Subcutaneous abdominal adipose tissue (tissue), 5 donors: ENCODE measurements around the gene ST3GAL3.

Experiments used
- H3K27ac ChIP-seq: one replicate; pipeline ENCODE4 v1.7.0; 2013; ENCODE audit warnings: low read depth, mild to moderate bottlenecking, inconsistent platforms, low read length, moderate library complexity
- H3K27me3 ChIP-seq, 5 donors: one replicate each; pipeline ENCODE4 v1.7.0; 2013; ENCODE audit warnings: low read length in 5 of 5, inconsistent platforms in 1 of 5; ENCODE audit not compliant: control insufficient read depth in 5 of 5, insufficient read depth in 4 of 5
- H3K36me3 ChIP-seq, 5 donors: one replicate each; pipeline ENCODE4 v1.7.0; 2013; ENCODE audit warnings: low read length in 5 of 5; ENCODE audit not compliant: control insufficient read depth in 5 of 5, insufficient read depth in 5 of 5
- H3K4me1 ChIP-seq, 5 donors: one replicate each; pipeline ENCODE4 v1.7.0; 2013; ENCODE audit warnings: low read length in 5 of 5, mild to moderate bottlenecking in 3 of 5, moderate library complexity in 1 of 5; ENCODE audit not compliant: control insufficient read depth in 5 of 5, insufficient read depth in 5 of 5
- H3K4me3 ChIP-seq, 5 donors: one replicate each; pipeline ENCODE4 v1.7.0; 2013; ENCODE audit warnings: low read length in 5 of 5, low read depth in 1 of 5
- H3K9ac ChIP-seq, 5 donors: one replicate each; pipeline ENCODE4 v1.7.0; 2013; ENCODE audit warnings: low read length in 5 of 5, mild to moderate bottlenecking in 4 of 5, moderate library complexity in 3 of 5
- H3K9me3 ChIP-seq, 5 donors: one replicate each; pipeline ENCODE4 v1.7.0; 2013; ENCODE audit warnings: low read length in 5 of 5; ENCODE audit not compliant: control insufficient read depth in 5 of 5
- donor health status: healthy.
- donor health status: healthy.
- donor health status: healthy.
- donor health status: healthy.
- donor health status: healthy.

Gene ST3GAL3

DNA sequence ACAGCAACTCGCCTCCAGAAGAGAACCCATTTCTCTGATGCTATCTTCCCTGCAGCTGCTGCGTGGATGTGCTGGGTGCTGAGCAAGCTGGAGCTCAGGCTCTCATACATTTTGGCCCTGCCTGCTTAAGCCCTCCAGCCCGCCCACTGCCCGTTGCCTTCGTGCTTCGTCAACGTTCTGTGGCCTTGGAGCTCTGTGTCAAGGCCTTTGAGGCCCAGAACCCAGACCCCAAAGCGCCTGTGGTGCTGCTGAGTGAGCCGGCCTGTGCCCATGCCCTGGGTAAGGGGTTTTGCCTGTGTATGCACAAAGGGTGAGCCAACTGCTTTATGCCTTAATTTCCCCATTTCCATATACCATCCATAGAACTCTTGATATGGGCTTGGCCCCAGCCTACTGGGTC is 263.6 kb downstream of the ST3GAL3 start:
- Histone ChIP-seq H3K27me3 (no peaks in the 10 kb centered on the region), H3K9me3 (no peaks in the 10 kb centered on the region), H3K27ac (no peak overlapping the region), H3K4me1 (peaks cover 6 to 36% (median 33%) of the 10 kb centered on the region in 5 donors), H3K4me3 (peak overlapping the region in 4 of 5 donors; percentile 84 to 97 (median 95)), H3K9ac (no peak overlapping the region), H3K36me3 (peaks cover 0 to 37% (median 23%) of the 10 kb centered on the region in 5 donors)

DNA sequence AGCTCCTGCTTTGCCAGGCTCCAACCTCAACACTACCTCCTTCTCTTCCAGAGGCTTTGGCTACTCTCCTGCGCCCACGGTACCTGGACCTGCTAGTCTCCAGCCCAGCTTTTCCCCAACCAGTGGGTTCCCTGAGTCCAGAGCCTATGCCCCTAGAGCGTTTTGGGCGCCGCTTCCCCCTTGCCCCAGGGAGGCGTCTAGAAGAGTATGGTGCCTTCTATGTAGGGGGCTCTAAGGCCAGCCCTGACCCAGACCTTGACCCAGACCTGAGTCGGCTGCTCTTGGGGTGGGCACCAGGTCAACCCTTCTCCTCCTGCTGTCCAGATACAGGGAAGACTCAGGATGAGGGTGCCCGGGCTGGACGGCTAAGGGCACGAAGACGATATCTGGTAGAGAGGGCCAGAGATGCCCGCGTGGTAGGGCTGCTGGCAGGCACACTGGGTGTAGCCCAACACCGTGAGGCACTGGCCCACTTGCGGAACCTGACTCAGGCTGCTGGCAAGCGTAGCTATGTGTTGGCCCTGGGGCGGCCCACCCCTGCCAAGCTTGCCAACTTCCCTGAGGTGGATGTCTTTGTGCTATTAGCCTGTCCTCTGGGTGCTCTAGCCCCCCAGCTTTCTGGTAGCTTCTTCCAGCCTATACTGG is 264.1 kb downstream of the ST3GAL3 start:
- peaks cover 6 to 42% (median 38%) of the 10 kb centered on the region in 5 donors for H3K4me1 ChIP-seq
- no peak overlapping the region for H3K9ac ChIP-seq
- no peaks in the 10 kb centered on the region for H3K9me3 ChIP-seq
- H3K27me3 ChIP-seq, result no peaks in the 10 kb centered on the region
- peaks cover 0 to 37% (median 21%) of the 10 kb centered on the region in 5 donors for H3K36me3 ChIP-seq
- H3K27ac ChIP-seq, result no peak overlapping the region
- H3K4me3 ChIP-seq, result no peak overlapping the region

DNA sequence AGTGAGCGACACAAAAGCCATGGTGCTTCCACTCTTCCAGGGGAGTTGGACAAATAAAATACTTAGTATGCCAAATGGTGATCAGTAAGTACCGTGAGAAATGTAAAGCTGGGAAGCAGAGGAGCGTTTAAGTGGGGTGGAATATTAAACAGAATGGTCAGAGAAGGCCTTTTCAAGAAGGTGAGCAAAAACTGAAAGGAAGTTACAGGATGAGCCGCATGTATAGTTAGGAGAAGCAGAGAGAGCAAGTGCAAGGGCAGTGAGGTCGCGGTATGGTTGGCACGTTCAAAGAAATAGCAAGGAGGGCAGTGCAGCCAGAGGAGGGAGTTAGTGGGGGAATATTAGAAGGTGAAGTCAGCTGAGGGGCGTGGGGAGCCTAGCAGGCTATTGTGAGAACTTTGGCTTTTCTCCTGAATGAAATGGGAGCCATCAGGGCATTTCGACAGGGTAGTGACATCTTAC is 266.7 kb downstream of the ST3GAL3 start:
- Histone ChIP-seq H3K27me3 (no peaks in the 10 kb centered on the region), H3K4me1 (peaks cover 9 to 66% (median 56%) of the 10 kb centered on the region in 5 donors), H3K36me3 (peaks cover 4 to 42% (median 29%) of the 10 kb centered on the region in 5 donors), H3K9ac (peak overlapping the region in 4 of 5 donors; percentile 86 to 92 (median 90)), H3K4me3 (peak overlapping the region; percentile 67 to 88 (median 83)), H3K9me3 (no peaks in the 10 kb centered on the region), H3K27ac (peak overlapping the region; percentile 77)

- H3K27ac ChIP-seq, result peak within 1 kb of the TSS; percentile 77
- peaks cover 9 to 63% (median 53%) of the 10 kb centered on the region in 5 donors for H3K4me1 ChIP-seq
- H3K36me3 ChIP-seq, result peaks cover 4 to 42% (median 29%) of the 10 kb centered on the region in 5 donors
- no peaks in the 10 kb centered on the region for H3K9me3 ChIP-seq
- H3K27me3 ChIP-seq, result no peaks in the 10 kb centered on the region
- H3K9ac ChIP-seq, result peak within 1 kb of the TSS; percentile 86 to 92 (median 88)
- peak within 1 kb of the TSS; percentile 82 to 91 (median 83) for H3K4me3 ChIP-seq
Observed at GRCh38 chr1:43974443-43975248, 267.3 kb downstream of the ST3GAL3 start, which contains the start of gene ATP6V0B. Gene ATP6V0B (plus strand): TSS chr1:43974960. CDS start chr1:43975041, 81 bp downstream.

DNA sequence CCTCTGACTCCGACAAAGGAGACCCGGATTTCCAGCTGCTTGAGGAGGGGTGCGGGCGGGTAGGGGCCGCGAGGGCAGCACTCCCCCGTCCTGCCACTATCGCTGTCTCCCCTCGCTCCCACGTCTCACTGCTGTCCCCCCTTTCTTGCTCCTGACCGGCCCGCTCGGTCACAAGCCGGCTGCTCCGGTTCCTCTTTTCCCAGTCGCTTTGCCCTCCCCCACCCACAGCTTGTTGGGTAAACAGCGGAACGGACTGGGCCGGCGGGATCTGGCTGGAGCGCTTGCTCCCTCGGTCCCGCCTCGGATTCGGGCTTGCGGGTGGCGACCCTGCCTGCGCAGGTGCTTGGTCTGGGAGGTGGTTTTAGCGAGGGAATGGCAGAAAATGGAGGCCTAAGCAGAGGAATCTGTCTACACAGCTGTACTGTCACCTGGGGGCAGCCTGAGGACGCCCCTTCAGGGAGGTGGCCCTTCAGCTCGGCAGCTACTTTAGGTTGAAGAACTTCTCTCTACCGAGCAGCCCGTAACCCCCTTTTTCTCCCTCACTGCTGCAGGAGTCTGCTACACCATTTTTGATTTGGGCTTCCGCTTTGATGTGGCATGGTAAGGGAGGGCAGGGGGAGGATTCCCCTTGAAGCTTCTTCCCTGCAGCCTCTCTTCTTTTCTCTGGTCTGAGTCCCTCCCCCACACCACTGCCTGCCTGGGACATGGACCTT is 268.1 kb downstream of the ST3GAL3 start:
- H3K27ac ChIP-seq, result peak overlapping the region; percentile 77
- peak overlapping the region; percentile 82 to 91 (median 83) for H3K4me3 ChIP-seq
- H3K27me3 ChIP-seq, result no peaks in the 10 kb centered on the region
- no peaks in the 10 kb centered on the region for H3K9me3 ChIP-seq
- peaks cover 4 to 42% (median 29%) of the 10 kb centered on the region in 5 donors for H3K36me3 ChIP-seq
- peaks cover 12 to 65% (median 55%) of the 10 kb centered on the region in 5 donors for H3K4me1 ChIP-seq
- peak overlapping the region; percentile 86 to 92 (median 88) for H3K9ac ChIP-seq

DNA sequence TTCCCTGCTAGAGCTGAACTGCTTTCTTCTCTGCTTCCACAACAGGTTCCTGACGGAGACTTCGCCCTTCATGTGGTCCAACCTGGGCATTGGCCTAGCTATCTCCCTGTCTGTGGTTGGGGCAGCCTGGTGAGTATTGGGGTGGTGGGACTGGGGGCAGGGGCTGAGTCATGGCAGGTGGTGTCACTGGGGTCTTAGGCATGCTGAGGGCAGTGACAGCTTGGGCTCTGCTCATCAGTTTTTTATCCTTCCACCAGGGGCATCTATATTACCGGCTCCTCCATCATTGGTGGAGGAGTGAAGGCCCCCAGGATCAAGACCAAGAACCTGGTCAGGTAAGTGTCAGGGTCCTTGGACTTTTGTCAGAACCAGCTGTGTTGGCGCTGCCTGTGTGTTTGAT is 268.7 kb downstream of the ST3GAL3 start:
- peak overlapping the region; percentile 77 for H3K27ac ChIP-seq
- H3K36me3 ChIP-seq, result peaks cover 4 to 42% (median 29%) of the 10 kb centered on the region in 5 donors
- peak overlapping the region; percentile 82 to 91 (median 83) for H3K4me3 ChIP-seq
- peaks cover 13 to 60% (median 55%) of the 10 kb centered on the region in 5 donors for H3K4me1 ChIP-seq
- peak overlapping the region; percentile 86 to 92 (median 88) for H3K9ac ChIP-seq
- H3K27me3 ChIP-seq, result no peaks in the 10 kb centered on the region
- H3K9me3 ChIP-seq, result no peaks in the 10 kb centered on the region

DNA sequence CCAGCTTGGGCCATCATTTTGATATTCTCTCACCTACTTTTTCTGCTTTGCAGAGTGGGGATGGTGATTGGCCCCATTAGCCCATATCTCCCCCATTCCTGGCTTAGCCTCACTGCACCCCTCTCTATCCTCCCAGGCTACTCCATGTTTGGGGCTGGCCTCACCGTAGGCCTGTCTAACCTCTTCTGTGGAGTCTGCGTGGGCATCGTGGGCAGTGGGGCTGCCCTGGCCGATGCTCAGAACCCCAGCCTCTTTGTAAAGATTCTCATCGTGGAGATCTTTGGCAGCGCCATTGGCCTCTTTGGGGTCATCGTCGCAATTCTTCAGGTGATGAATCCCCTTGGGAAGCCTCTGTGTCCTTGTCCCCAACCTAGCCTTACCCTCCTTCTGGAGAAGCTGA is 269.6 kb downstream of the ST3GAL3 start:
- Histone ChIP-seq H3K4me3 (no peak overlapping the region), H3K9ac (peak overlapping the region in 1 of 5 donors; percentile 23)

DNA sequence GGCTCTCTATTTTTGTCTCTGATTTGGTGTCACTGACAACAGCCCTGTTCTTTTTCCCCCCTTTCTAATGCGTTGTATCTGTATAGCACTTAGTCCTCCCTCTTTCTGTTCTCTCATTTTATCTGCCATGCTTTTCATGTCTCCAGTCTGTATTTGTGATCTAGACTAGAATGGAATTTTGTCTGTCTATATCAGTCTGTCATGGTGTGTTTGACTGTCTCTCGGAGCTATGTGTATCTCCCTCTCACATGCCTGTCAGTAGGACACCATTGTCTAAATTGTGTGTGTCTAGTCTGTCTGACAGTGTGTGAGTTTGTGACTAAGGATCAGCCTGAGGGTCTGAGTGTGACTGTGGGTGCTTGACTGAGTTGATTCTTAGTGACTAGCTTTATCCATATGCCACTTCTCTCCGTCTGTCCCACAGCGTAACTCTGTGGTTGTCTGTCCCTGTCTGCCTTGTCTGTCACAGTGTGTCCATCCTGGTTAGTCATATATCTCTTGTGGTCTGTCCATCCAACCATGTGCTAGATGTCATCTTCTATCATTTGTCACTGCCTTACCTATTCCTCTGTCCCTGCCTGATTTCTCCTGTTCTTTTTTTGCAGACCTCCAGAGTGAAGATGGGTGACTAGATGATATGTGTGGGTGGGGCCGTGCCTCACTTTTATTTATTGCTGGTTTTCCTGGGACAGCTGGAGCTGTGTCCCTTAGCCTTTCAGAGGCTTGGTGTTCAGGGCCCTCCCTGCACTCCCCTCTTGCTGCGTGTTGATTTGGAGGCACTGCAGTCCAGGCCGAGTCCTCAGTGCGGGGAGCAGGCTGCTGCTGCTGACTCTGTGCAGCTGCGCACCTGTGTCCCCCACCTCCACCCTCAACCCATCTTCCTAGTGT is 270.3 kb downstream of the ST3GAL3 start:
- Histone ChIP-seq H3K9me3 (no peaks in the 10 kb centered on the region), H3K36me3 (peaks cover 4 to 35% (median 27%) of the 10 kb centered on the region in 5 donors), H3K27ac (no peak overlapping the region), H3K4me3 (no peak overlapping the region), H3K4me1 (peaks cover 13 to 57% (median 55%) of the 10 kb centered on the region in 5 donors), H3K27me3 (no peaks in the 10 kb centered on the region), H3K9ac (peak overlapping the region in 2 of 5 donors; percentile 22 to 23)

More for the DNA sequence above, 269.6 kb downstream of the ST3GAL3 start:
- H3K36me3 ChIP-seq, result peaks cover 4 to 40% (median 30%) of the 10 kb centered on the region in 5 donors
- no peak overlapping the region for H3K27ac ChIP-seq
- H3K4me1 ChIP-seq, result peaks cover 13 to 57% (median 55%) of the 10 kb centered on the region in 5 donors
- no peaks in the 10 kb centered on the region for H3K27me3 ChIP-seq
- H3K9me3 ChIP-seq, result no peaks in the 10 kb centered on the region

DNA sequence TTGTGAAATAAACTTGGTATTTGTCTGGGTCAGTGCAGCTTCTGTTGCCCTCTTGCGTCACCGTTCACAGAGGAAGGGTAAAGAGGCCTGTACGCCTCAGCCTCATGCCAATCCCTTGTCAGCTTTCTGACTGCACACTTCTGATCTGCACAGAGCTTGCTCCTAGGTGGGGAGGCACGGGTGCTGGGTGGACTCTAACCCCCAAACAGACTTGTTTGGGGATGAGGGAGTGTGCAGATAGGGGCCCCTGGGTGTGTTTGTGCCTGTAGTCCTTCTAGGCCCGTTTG is 270.9 kb downstream of the ST3GAL3 start:
- H3K4me1 ChIP-seq, result peaks cover 13 to 57% (median 55%) of the 10 kb centered on the region in 5 donors
- no peaks in the 10 kb centered on the region for H3K9me3 ChIP-seq
- H3K27ac ChIP-seq, result no peak overlapping the region
- peak overlapping the region in 1 of 5 donors; percentile 34 for H3K9ac ChIP-seq
- peak overlapping the region in 3 of 5 donors; percentile 64 to 70 (median 66) for H3K4me3 ChIP-seq
- peaks cover 4 to 32% (median 26%) of the 10 kb centered on the region in 5 donors for H3K36me3 ChIP-seq
- no peaks in the 10 kb centered on the region for H3K27me3 ChIP-seq
